Fibroblast of mammary gland (primary cell): ENCODE results near the gene TOR4A.

Source experiments
- DNase-seq: peaks from one replicate; pipeline ENCODE4 v3.0.0-alpha.2; 2010; ENCODE audit warnings: low read depth
- H3K4me3 ChIP-seq: 2 replicates; pipeline ENCODE4 v1.5.1; 2011; ENCODE audit warnings: low read depth, mild to moderate bottlenecking, low read length, moderate library complexity; ENCODE audit not compliant: control insufficient read depth
- CTCF ChIP-seq: conservative IDR thresholded peaks from 2 replicates; pipeline ENCODE4 v1.5.1; 2011; ENCODE audit warnings: low read depth, low read length, inconsistent platforms; ENCODE audit not compliant: control insufficient read depth, insufficient read depth

TOR4A gene

GRCh38 chr9:137305798-137306065, 28.2 kb downstream of the TOR4A start:
- H3K4me3 ChIP-seq: no peak overlapping the region
- TF ChIP-seq CTCF: no peak
- no peak for DNase-seq

- TF ChIP-seq CTCF: no peak
- DNase-seq: no peak
- no peak overlapping the region for H3K4me3 ChIP-seq
Observed at GRCh38 chr9:137306066-137306849, 28.7 kb downstream of the TOR4A start.

GRCh38 chr9:137306850-137307254, 29.3 kb downstream of the TOR4A start:
- no peak for DNase-seq
- H3K4me3 ChIP-seq: no peak overlapping the region
- TF ChIP-seq CTCF: no peak

GRCh38 chr9:137307255-137308056, 29.9 kb downstream of the TOR4A start:
- no peak for DNase-seq
- TF ChIP-seq CTCF: no peak
- H3K4me3 ChIP-seq: no peak overlapping the region

- TF ChIP-seq CTCF: no peak
- no peak overlapping the region for H3K4me3 ChIP-seq
- DNase-seq: no peak
Observed at GRCh38 chr9:137308057-137308619, 30.6 kb downstream of the TOR4A start.

- DNase-seq: no peak
- no peak for TF ChIP-seq CTCF
- H3K4me3 ChIP-seq: no peak overlapping the region
Observed at GRCh38 chr9:137309368-137310188, 32.1 kb downstream of the TOR4A start.
